Adrenal gland (tissue), 12 donors: ENCODE results near the gene XPO4. TPM values are rescaled to one million over a fixed set of nuclear protein-coding genes. Genes with fewer than 3 reads are reported as not detected.

ENCODE experiments used
- DNase-seq, 7 donors: peaks; one replicate each; pipeline ENCODE4 v3.0.0-alpha.2; 2019 to 2020
- H3K27ac ChIP-seq, 5 donors: fragments of 200-600 bp; sonication (generic) in 4 of 5; 1 replicate in 3 of 5; 2 replicates in 2 of 5; pipeline versions ENCODE4 v1.5.1 to v1.8.0; 2016 to 2020; ENCODE audit warnings: mild to moderate bottlenecking in 1 of 5
- H3K27me3 ChIP-seq: fragments of 200-600 bp; 2 replicates; pipeline ENCODE4 v1.8.0; 2021
- H3K36me3 ChIP-seq, 2 donors: fragments of 200-600 bp; replicated peaks in 1 of 2; 1 replicate in 1 of 2; 2 replicates in 1 of 2; pipeline versions ENCODE4 v1.5.1 to v1.8.0; 2018 to 2022
- H3K4me1 ChIP-seq, 2 donors: fragments of 200-600 bp; replicated peaks in 1 of 2; 1 replicate in 1 of 2; 2 replicates in 1 of 2; pipeline versions ENCODE4 v1.5.1 to v1.8.0; 2018 to 2021
- H3K4me3 ChIP-seq, 4 donors: fragments of 200-600 bp; sonication (generic) in 3 of 4; one replicate each; pipeline ENCODE4 v1.5.1; 2016 to 2018
- H3K9me3 ChIP-seq, 3 donors: fragments of 200-600 bp; sonication (generic) in 1 of 3; replicated peaks in 1 of 3; 1 replicate in 2 of 3; 2 replicates in 1 of 3; pipeline versions ENCODE4 v1.5.1 to v1.8.0; 2016 to 2021
- CTCF ChIP-seq, 6 experiments: fragments of 450-650 bp in 4 of 6; fragments of 200-600 bp in 2 of 6; sonication (generic) in 1 of 6; IDR thresholded peaks; 1 replicate in 5 of 6; 2 replicates in 1 of 6; pipeline versions ENCODE4 v1.5.1 to v1.8.0; 2016 to 2021; ENCODE audit warnings: antibody characterized with exemption in 6 of 6, mild to moderate bottlenecking in 2 of 6, moderate library complexity in 1 of 6
- POLR2A ChIP-seq, 2 donors: fragments of 450-650 bp; IDR thresholded peaks; one replicate each; pipeline ENCODE4 v1.6.1; 2017; ENCODE audit warnings: antibody characterized with exemption in 2 of 2, mild to moderate bottlenecking in 2 of 2, moderate library complexity in 1 of 2
- WGBS, 4 donors: extraction: QIAGEN DNeasy Blood & Tissue Kit in 2 of 4; methylation state at CpG; one replicate each; pipeline versions ENCODE4 v1.1.5 to v1.1.7; 2013 to 2017; 5-methylcytosine and 5-hydroxymethylcytosine counted together
- intact Hi-C, 2 donors: fragments of 100-400 bp; cut with DNase I; formaldehyde crosslinking; loops; one replicate each; pipeline versions ENCODE4 v1.14.1 to v1.15.0; 2022 to 2023
- polyA plus RNA-seq, 3 donors: library from polyadenylated mRNA; stranded (reverse); fragments of 200-250 nt in 2 of 3; fragments of 350-450 nt in 1 of 3; fragmentation: Illumina TruSeq in 1 of 3; extraction: RNeasy Lipid Tissue Mini Kit (QIAGEN cat#74804) in 1 of 3; gene quantifications; one replicate each; pipeline ENCODE4 v1.2.3, GENCODE V29; 2013 to 2014
- total RNA-seq, 9 donors: library from RNA; depleted of rRNA in 4 of 9; stranded (reverse); fragments of >200 nt in 4 of 9; fragments of 120-200 nt in 1 of 9; fragmentation: NEBNext Ultra II Directional in 1 of 9; extraction: Animal tissue kit (Norgen Biotek cat#: 25700) in 1 of 9; gene quantifications; one replicate each; pipeline versions ENCODE4 v1.1.0 to v1.2.4, GENCODE V29; 2013 to 2023
- donor health status: healthy with polysubstance abuse.
- donor health status: Bipolar disorder and iron deficiency.
- donor health status: DM: yes; HTN: yes; CAD: no.
- donor health status: DM: no; HTN: no; CAD: no.
- donor health status: DM: no; HTN: no; CAD: no.
- donor health status: DM: yes; HTN: yes; CAD: no.

The XPO4 gene
- total and polyA plus RNA-seq, 12 donors = 1.9 to 20.3 (median 11.5) TPM

- H3K9me3 ChIP-seq = peaks cover 0 to 14% (median 9%) of the 10 kb centered on the region in 3 donors
- no peak for TF ChIP-seq CTCF (IDR thresholded peaks at IDR 0.05)
- TF ChIP-seq POLR2A (IDR thresholded peaks at IDR 0.05) = no peak
- intact Hi-C loops = no loop called here
- H3K27me3 ChIP-seq = no peaks in the 10 kb centered on the region
- H3K4me1 ChIP-seq = peaks cover 4 to 6% of the 10 kb centered on the region in 2 donors
- no peak overlapping the region for H3K27ac ChIP-seq
- no peak for DNase-seq
- H3K4me3 ChIP-seq = no peak overlapping the region
- peaks cover 0 to 4% of the 10 kb centered on the region in 2 donors for H3K36me3 ChIP-seq
- WGBS, 4 donors = 98 to 100% (median 100%) methylated on average over 1 of the region's 1 CpG
These were observed 132.7 kb downstream of the XPO4 start for GRCh38 chr13:20769834-20770233.

GRCh38 chr13:20769091-20769490 lies 133.5 kb downstream of the XPO4 start:
- Histone ChIP-seq H3K36me3 (peaks cover 0 to 4% of the 10 kb centered on the region in 2 donors), H3K9me3 (peaks cover 0 to 14% (median 9%) of the 10 kb centered on the region in 3 donors), H3K27ac (no peak overlapping the region), H3K27me3 (no peaks in the 10 kb centered on the region), H3K4me1 (peaks cover 4 to 6% of the 10 kb centered on the region in 2 donors), H3K4me3 (no peak overlapping the region)
- 59 to 81% (median 80%) methylated on average over 2 of the region's 2 CpGs for WGBS, 4 donors
- TF ChIP-seq CTCF (IDR thresholded peaks at IDR 0.05) = no peak
- intact Hi-C loops = no loop called here
- DNase-seq = no peak

- DNase-seq = no peak
- intact Hi-C loops = no loop called here
These were observed 135.1 kb downstream of the XPO4 start for GRCh38 chr13:20767309-20767943.

GRCh38 chr13:20760872-20761271 lies 141.7 kb downstream of the XPO4 start:
- Histone ChIP-seq H3K4me1 (no peaks in the 10 kb centered on the region), H3K36me3 (no peaks in the 10 kb centered on the region), H3K4me3 (no peak overlapping the region), H3K9me3 (no peaks in the 10 kb centered on the region), H3K27ac (no peak overlapping the region), H3K27me3 (no peaks in the 10 kb centered on the region)
- 87 to 88% (median 87%) methylated on average over 3 of the region's 3 CpGs for WGBS, 4 donors
- TF ChIP-seq POLR2A (IDR thresholded peaks at IDR 0.05) (no peak), CTCF (IDR thresholded peaks at IDR 0.05) (no peak)
- DNase-seq = no peak
- intact Hi-C loops = no loop called here

More at GRCh38 chr13:20767309-20767943, 135.1 kb downstream of the XPO4 start:
- 87 to 97% (median 95%) methylated on average over 2 of the region's 2 CpGs for WGBS, 4 donors
- H3K27ac ChIP-seq = no peak overlapping the region
- no peak overlapping the region for H3K4me3 ChIP-seq
- H3K27me3 ChIP-seq = no peaks in the 10 kb centered on the region
- TF ChIP-seq CTCF (IDR thresholded peaks at IDR 0.05) = no peak
- TF ChIP-seq POLR2A (IDR thresholded peaks at IDR 0.05) = no peak
- peaks cover 0 to 14% (median 9%) of the 10 kb centered on the region in 3 donors for H3K9me3 ChIP-seq
- H3K4me1 ChIP-seq = peaks cover 0 to under 1% of the 10 kb centered on the region in 2 donors
- peaks cover 0 to 4% of the 10 kb centered on the region in 2 donors for H3K36me3 ChIP-seq
